Measurements from ENCODE around the gene FCAMR. TPM values are rescaled to one million over a fixed set of nuclear protein-coding genes. Genes with fewer than 3 reads are reported as not detected.

FCAMR gene
- total RNA-seq, 3 donors from 2014 or later, result 0.41 to 0.98 (median 0.84) TPM

DNA sequence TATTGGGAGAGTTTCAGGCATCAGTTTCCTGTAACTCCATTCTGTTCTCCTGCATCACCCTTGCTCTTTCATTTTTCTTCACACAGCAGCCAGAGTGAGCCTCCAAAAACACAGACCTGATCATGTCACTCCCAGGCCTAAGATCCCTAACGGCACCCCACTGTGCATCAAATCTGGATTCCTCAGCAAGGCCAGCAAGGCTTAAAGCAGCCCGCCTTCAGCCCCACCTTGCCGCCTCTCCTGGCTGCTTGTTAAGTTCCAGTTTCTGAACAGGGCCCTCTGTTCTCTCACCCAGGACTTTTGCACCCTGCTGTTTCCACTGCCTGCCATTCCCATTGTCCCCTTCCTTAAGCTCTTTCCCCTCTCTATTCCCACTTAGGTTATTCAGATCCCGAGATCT lies 33.0 kb upstream of the FCAMR start:
- no peaks in the 10 kb centered on the region for H3K36me3 ChIP-seq (ENCODE audit: low read depth)
- no peaks in the 10 kb centered on the region for H3K9me3 ChIP-seq
- H3K4me1 ChIP-seq (ENCODE audit: low read depth), result peaks cover 2% of the 10 kb centered on the region
- no peak for ATAC-seq
- H3K4me3 ChIP-seq, result no peak overlapping the region
- no peak for DNase-seq
- intact Hi-C loops (cut with DNase I, micrococcal nuclease), result no loop called here
- TF ChIP-seq, protein P1, sequence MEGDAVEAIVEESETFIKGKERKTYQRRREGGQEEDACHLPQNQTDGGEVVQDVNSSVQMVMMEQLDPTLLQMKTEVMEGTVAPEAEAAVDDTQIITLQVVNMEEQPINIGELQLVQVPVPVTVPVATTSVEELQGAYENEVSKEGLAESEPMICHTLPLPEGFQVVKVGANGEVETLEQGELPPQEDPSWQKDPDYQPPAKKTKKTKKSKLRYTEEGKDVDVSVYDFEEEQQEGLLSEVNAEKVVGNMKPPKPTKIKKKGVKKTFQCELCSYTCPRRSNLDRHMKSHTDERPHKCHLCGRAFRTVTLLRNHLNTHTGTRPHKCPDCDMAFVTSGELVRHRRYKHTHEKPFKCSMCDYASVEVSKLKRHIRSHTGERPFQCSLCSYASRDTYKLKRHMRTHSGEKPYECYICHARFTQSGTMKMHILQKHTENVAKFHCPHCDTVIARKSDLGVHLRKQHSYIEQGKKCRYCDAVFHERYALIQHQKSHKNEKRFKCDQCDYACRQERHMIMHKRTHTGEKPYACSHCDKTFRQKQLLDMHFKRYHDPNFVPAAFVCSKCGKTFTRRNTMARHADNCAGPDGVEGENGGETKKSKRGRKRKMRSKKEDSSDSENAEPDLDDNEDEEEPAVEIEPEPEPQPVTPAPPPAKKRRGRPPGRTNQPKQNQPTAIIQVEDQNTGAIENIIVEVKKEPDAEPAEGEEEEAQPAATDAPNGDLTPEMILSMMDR (IDR thresholded peaks at IDR 0.05), result no peak

GRCh38 chr1:207002724-207003146 lies 32.5 kb upstream of the FCAMR start:
- TF ChIP-seq, protein P1 (IDR thresholded peaks at IDR 0.05), result no peak
- Histone ChIP-seq H3K36me3 (ENCODE audit: low read depth) (no peaks in the 10 kb centered on the region), H3K9me3 (no peaks in the 10 kb centered on the region), H3K4me1 (ENCODE audit: low read depth) (peaks cover 2% of the 10 kb centered on the region), H3K4me3 (no peak overlapping the region)
- intact Hi-C loops (cut with DNase I, micrococcal nuclease), result no loop called here
- DNase-seq, result no peak
- no peak for ATAC-seq

DNA sequence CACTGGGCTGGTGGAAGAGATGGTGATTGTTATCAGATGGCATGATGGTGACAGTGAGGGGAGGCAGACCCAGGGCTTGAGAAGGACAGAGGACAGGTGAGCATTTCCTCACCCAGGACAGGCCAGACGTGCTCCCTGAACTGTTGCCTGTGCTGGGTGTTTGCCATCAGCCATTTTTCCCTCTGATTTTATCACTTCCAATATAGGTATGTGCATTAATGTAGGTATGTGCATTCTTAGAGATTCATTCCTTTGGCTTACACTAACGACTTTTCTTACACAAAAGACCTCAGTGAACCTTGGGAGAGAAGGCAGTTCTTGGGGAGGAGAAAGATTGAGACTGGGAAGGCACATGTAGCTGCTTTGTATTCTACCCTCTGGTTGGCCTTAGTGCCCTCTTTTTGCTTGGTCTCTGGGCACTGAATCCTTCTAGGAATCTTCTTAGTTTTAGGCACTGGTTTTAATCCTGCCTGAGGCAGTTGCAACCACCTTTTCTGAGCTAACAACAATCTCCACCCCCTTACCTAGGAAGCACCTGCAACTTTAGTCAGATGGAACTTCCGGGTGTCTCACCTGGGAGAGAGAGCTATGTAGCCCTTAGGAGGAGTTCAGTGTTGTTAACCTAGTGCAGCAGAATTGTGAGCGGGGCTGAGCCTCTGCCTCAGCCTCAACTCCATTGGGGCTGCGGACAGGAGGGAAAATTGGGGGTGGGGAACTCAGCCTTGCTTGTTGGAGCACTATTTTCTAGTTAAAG lies 31.4 kb upstream of the FCAMR start:
- peak in 1 of 3 donors; percentile 64 for DNase-seq
- peak; percentile 88 for ATAC-seq
- Histone ChIP-seq H3K4me1 (ENCODE audit: low read depth) (peaks cover 2% of the 10 kb centered on the region), H3K36me3 (ENCODE audit: low read depth) (no peaks in the 10 kb centered on the region), H3K9me3 (no peaks in the 10 kb centered on the region), H3K4me3 (no peak overlapping the region)
- TF ChIP-seq, protein P1 (IDR thresholded peaks at IDR 0.05), result no peak
- intact Hi-C loops (cut with DNase I, micrococcal nuclease), result no loop called here

DNA sequence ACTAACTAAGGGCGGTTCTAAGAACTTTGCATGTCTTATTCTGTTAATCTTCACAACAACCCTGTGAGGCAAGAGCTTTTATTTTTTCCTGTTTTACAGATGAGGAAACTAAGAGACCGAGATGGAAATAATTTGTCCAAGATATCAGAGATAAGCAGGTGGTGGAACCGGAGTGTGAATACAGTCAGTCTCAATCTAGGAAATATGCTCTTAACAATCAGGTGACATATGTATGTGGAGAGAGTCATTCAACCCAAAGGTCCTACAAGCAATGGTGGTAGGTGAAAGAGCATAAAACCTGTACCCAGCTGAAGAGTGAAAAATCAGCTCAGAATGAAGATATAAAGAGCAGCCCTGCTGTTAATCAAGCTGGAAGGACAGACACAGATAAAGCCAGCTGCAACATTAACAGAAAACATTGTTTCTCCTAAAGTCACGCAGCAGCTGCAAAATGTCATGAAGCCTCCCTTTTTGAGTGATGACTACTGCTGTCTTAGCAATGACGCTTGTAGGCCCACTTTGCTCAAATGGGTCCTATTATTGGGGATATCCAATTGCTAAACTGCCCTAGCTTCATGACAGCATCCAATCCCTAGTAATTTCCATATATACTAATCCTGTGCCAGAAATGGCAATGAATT lies 30.5 kb upstream of the FCAMR start:
- TF ChIP-seq, protein P1 (IDR thresholded peaks at IDR 0.05), result no peak
- intact Hi-C loops (cut with DNase I, micrococcal nuclease), result no loop called here

DNA sequence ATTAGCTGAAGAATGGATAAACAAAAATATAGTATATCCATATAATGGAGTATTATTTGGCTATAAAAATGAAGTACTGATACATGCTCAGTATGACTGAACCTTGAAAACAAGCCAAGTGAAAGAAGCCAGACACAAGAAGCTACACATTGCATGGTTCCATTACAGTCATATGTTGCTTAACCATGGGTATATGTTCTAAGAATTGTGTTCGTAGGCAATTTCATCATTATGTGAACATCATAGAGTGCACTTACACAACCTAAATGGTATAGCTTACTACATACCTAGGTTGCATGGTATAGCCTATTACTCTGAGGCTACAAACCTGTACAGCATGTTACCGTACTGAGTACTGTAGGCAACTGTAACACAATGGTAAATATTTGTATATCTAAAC lies 28.6 kb upstream of the FCAMR start:
- DNase-seq, result no peak
- H3K4me3 ChIP-seq, result no peak overlapping the region
- TF ChIP-seq, protein P1 (IDR thresholded peaks at IDR 0.05), result no peak
- ATAC-seq, result no peak
- H3K36me3 ChIP-seq (ENCODE audit: low read depth), result no peaks in the 10 kb centered on the region
- intact Hi-C loops (cut with DNase I, micrococcal nuclease), result no loop called here
- H3K9me3 ChIP-seq, result no peaks in the 10 kb centered on the region
- H3K4me1 ChIP-seq (ENCODE audit: low read depth), result peaks cover 2% of the 10 kb centered on the region

More for the DNA sequence above, 30.5 kb upstream of the FCAMR start:
- Histone ChIP-seq H3K4me3 (no peak overlapping the region), H3K36me3 (ENCODE audit: low read depth) (no peaks in the 10 kb centered on the region), H3K9me3 (no peaks in the 10 kb centered on the region), H3K4me1 (ENCODE audit: low read depth) (peaks cover 2% of the 10 kb centered on the region)
- DNase-seq (no peak), ATAC-seq (no peak)
